HUES6 (cell line): ENCODE results near the gene SYTL3.

ENCODE experiments used
- H3K27ac ChIP-seq: 2 replicates; pipeline ENCODE4 v1.7.0; 2013; ENCODE audit warnings: low read depth, mild to moderate bottlenecking, low read length, inconsistent platforms
- H3K27me3 ChIP-seq: 2 replicates; pipeline ENCODE4 v1.6.1; 2013; ENCODE audit warnings: low read length; ENCODE audit not compliant: control insufficient read depth, insufficient read depth
- H3K36me3 ChIP-seq: 2 replicates; pipeline ENCODE4 v1.6.1; 2013; ENCODE audit warnings: low read length; ENCODE audit not compliant: control insufficient read depth, insufficient read depth
- H3K4me1 ChIP-seq: 2 replicates; pipeline ENCODE4 v1.6.1; 2013; ENCODE audit warnings: low read length; ENCODE audit not compliant: control insufficient read depth, insufficient read depth
- H3K4me3 ChIP-seq: 2 replicates; pipeline ENCODE4 v1.5.1; 2013; ENCODE audit warnings: low read depth, low read length
- H3K9ac ChIP-seq: one replicate; pipeline ENCODE4 v1.6.1; 2013; ENCODE audit warnings: mild to moderate bottlenecking, low read length
- H3K9me3 ChIP-seq: 2 replicates; pipeline ENCODE4 v1.6.1; 2013; ENCODE audit warnings: low read depth, low read length; ENCODE audit not compliant: control insufficient read depth, insufficient read depth

SYTL3 gene

GRCh38 chr6:158624684-158625682 lies 24.9 kb upstream of the SYTL3 start:
- Histone ChIP-seq H3K4me1 (peaks cover 15% of the 10 kb centered on the region; the same call in 1 of the 2 replicates), H3K36me3 (peaks cover 76% of the 10 kb centered on the region), H3K4me3 (no peak overlapping the region), H3K9ac (no peak overlapping the region), H3K27me3 (no peaks in the 10 kb centered on the region), H3K9me3 (no peaks in the 10 kb centered on the region), H3K27ac (no peak overlapping the region)

DNA sequence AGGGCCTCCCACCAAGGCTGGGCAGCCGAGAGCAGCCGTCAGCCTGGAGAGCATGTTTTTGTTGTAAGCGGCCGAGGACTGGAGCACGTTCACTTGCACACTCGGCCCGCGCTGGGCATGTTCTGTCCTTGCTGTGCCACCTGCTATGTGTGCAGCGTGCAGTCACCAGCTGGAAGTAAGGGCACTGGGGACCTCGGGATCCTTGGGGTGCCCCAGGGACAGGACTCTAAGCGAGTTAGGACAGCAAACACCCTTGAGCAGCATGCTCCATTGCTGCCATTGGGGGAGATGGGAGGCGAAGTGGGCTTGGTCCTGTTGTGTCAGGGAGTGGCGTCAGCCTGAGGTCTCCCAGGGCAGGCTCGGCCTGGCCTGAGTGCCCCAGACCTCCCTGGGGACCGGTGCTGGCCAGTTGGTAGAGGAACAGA lies 24.0 kb upstream of the SYTL3 start:
- Histone ChIP-seq H3K36me3 (peaks cover 75% of the 10 kb centered on the region), H3K9ac (no peak overlapping the region), H3K27me3 (no peaks in the 10 kb centered on the region), H3K4me3 (no peak overlapping the region), H3K9me3 (no peaks in the 10 kb centered on the region), H3K27ac (no peak overlapping the region), H3K4me1 (peaks cover 15% of the 10 kb centered on the region; the same call in 1 of the 2 replicates)

DNA sequence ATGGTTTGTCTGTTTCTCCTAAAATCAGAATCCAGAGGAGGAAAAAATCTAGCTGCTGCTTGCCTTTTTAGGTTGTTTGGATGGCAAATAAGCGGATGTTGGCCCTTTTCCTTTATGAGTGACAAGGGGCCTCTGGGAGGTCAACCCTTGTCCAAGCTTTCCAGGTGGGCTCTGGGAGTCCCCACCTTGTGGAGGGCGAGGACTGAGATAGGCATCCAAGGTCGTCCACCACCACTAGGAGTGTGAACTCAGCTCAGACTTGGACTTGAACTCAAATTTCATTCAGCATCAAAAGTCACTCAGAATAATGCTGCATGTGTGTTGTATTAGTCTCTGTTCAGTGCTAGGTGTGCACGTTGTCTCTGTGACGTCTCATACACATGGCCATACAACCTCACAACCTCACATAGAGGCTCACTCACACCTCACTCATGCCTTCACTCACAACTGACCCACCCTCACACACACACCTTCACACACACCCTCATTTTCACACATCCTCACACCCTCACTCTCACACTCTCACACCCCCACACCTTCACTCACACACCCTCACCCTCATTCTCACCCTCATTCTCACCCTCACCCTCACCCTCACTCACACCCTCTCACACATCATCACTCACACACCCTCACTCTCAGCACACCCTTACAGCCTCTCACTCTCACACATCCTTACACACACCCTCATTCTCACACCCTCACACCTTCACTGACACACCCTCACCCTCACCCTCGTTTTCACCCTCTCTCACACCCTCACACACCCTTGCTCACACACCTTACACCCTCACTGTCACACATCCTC lies 23.3 kb upstream of the SYTL3 start:
- Histone ChIP-seq H3K36me3 (peaks cover 75% of the 10 kb centered on the region), H3K9me3 (no peaks in the 10 kb centered on the region), H3K4me1 (peaks cover 15% of the 10 kb centered on the region; the same call in 1 of the 2 replicates), H3K4me3 (no peak overlapping the region), H3K9ac (no peak overlapping the region), H3K27ac (no peak overlapping the region), H3K27me3 (no peaks in the 10 kb centered on the region)

- H3K9ac ChIP-seq = no peak overlapping the region
- no peak overlapping the region for H3K4me3 ChIP-seq
- no peaks in the 10 kb centered on the region for H3K27me3 ChIP-seq
- peaks cover 77% of the 10 kb centered on the region for H3K36me3 ChIP-seq
- H3K4me1 ChIP-seq = peaks cover 15% of the 10 kb centered on the region; the same call in 1 of the 2 replicates
- H3K27ac ChIP-seq = no peak overlapping the region
- H3K9me3 ChIP-seq = no peaks in the 10 kb centered on the region
These were observed 22.5 kb upstream of the SYTL3 start for GRCh38 chr6:158627168-158627939.

GRCh38 chr6:158627940-158628211 lies 22.0 kb upstream of the SYTL3 start:
- peaks cover 75% of the 10 kb centered on the region for H3K36me3 ChIP-seq
- no peaks in the 10 kb centered on the region for H3K27me3 ChIP-seq
- no peaks in the 10 kb centered on the region for H3K9me3 ChIP-seq
- peaks cover 15% of the 10 kb centered on the region; the same call in 1 of the 2 replicates for H3K4me1 ChIP-seq
- H3K27ac ChIP-seq = no peak overlapping the region
- H3K4me3 ChIP-seq = no peak overlapping the region
- H3K9ac ChIP-seq = no peak overlapping the region

DNA sequence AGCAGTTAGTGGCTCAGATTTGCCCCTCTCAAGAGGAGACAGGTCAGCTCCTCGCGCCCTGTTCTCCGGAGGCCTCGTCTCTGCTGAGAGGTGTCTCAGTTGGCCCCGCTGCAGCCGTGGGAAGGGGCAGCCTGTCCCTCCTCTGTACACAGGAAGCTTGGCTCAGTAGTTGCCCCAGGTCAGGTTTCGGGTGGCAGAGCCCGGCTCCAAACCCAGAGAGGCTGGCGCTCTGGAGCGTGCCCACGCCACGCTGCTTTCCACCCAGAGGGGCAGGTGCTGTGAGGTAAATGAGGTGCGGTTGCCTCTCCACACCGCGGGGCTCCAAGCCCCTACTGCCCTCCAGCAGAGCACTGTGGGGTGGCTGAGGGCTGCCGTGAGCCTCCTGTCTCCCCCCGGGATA lies 21.3 kb upstream of the SYTL3 start:
- 0 out of 2 replicates have a peak overlapping the region, but pooled peaks have one; percentile 7 for H3K27ac ChIP-seq
- no peaks in the 10 kb centered on the region for H3K27me3 ChIP-seq
- peaks cover 80% of the 10 kb centered on the region for H3K36me3 ChIP-seq
- H3K4me3 ChIP-seq = no peak overlapping the region
- H3K9me3 ChIP-seq = no peaks in the 10 kb centered on the region
- no peak overlapping the region for H3K9ac ChIP-seq
- H3K4me1 ChIP-seq = peaks cover 15% of the 10 kb centered on the region; the same call in 1 of the 2 replicates

- Histone ChIP-seq H3K9ac (no peak overlapping the region), H3K27ac (no peak overlapping the region), H3K36me3 (peaks cover 82% of the 10 kb centered on the region), H3K4me3 (no peak overlapping the region), H3K27me3 (no peaks in the 10 kb centered on the region), H3K4me1 (peaks cover 15% of the 10 kb centered on the region; the same call in 1 of the 2 replicates), H3K9me3 (no peaks in the 10 kb centered on the region)
These were observed 20.3 kb upstream of the SYTL3 start for GRCh38 chr6:158629367-158630221.

DNA sequence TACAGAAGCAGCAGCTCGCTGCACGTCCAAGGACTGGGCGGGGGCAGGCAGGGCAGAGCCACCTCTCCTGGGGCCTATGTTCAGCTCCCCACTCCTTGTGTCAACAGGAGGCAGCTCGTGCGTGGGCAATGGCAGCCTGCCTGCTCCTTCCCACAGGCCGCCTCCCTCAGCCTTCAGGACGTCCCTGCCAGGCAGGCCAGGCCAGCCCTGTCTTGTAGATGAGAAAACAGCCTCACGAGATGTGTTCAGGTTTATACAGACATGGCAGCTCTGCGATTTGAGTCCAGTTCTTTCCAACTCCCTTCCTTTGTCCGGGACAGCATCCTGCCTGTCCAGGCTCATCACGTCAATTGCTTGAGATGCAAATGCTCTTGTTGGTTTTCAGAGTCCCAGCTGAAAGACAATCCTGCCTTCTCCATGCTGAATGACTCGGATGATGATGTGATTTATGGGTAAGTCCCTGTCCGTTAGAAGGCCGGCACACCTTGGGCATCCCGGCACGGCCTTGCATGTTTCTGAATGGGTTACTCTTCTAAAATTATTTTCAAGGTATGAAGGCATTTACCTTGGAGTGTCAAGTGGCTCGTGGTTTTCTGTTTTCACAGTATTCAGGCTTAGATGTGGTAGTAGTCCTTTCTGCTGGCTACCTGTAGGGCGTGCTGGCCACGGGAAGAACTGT lies 18.8 kb upstream of the SYTL3 start:
- Histone ChIP-seq H3K27ac (0 out of 2 replicates have a peak overlapping the region, but pooled peaks have one; percentile 21), H3K27me3 (no peaks in the 10 kb centered on the region), H3K9ac (no peak overlapping the region), H3K9me3 (no peaks in the 10 kb centered on the region), H3K36me3 (peaks cover 79% of the 10 kb centered on the region), H3K4me3 (no peak overlapping the region), H3K4me1 (peaks cover 15% of the 10 kb centered on the region; the same call in 1 of the 2 replicates)

DNA sequence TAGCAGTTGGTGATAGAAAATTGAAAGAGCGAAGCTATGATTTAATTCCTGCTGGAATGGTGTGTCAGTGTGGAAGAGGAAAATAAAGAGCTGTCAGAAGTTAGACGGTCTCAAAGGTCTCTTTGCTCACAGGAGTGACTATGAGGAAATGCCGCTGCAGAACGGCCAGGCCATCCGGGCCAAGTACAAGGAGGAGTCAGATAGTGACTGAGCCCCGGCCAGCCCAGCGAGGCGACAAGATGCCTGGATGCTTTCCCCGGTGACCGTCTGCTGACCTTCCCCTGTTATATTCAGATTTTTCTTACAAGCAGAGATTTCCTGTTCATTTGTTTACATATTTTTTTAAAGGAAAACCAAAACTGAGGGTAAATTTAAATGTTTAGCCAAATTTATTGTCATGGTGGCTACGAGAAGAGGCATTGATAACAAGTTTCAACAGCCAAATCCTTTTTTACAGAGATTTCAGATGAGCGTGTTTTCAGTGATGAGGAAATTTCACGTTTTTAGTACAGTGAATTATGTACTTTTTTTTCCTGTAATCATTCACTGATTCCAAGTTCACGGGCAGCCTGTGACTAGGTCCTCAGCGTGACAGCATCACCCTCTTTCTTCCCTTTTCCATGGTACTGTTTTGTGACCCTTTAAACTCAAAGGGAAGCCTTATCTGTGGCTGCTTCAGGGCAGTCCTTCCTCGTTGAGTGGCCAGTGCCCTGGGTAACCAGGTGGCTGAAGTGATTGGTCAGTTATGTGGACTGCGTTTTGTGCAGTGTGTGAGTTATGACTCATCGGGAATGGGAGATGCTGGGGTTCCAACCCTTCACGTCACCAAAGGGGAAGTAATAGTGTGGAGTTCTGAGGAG lies 17.9 kb upstream of the SYTL3 start:
- H3K4me3 ChIP-seq = no peak overlapping the region
- H3K4me1 ChIP-seq = peaks cover 15% of the 10 kb centered on the region; the same call in 1 of the 2 replicates
- peaks cover 79% of the 10 kb centered on the region for H3K36me3 ChIP-seq
- H3K9ac ChIP-seq = no peak overlapping the region
- H3K9me3 ChIP-seq = no peaks in the 10 kb centered on the region
- 0 out of 2 replicates have a peak overlapping the region, but pooled peaks have one; percentile 21 for H3K27ac ChIP-seq
- no peaks in the 10 kb centered on the region for H3K27me3 ChIP-seq
